ENCODE results near the gene CLDN18. TPM values are rescaled to one million over a fixed set of nuclear protein-coding genes. Genes with fewer than 3 reads are reported as not detected.

CLDN18 gene
- total RNA-seq, 1 donor from 2014 or later: not detected

GRCh38 chr3:138023754-138024153 lies 13.8 kb downstream of the CLDN18 start:
- TF ChIP-seq, protein P1, sequence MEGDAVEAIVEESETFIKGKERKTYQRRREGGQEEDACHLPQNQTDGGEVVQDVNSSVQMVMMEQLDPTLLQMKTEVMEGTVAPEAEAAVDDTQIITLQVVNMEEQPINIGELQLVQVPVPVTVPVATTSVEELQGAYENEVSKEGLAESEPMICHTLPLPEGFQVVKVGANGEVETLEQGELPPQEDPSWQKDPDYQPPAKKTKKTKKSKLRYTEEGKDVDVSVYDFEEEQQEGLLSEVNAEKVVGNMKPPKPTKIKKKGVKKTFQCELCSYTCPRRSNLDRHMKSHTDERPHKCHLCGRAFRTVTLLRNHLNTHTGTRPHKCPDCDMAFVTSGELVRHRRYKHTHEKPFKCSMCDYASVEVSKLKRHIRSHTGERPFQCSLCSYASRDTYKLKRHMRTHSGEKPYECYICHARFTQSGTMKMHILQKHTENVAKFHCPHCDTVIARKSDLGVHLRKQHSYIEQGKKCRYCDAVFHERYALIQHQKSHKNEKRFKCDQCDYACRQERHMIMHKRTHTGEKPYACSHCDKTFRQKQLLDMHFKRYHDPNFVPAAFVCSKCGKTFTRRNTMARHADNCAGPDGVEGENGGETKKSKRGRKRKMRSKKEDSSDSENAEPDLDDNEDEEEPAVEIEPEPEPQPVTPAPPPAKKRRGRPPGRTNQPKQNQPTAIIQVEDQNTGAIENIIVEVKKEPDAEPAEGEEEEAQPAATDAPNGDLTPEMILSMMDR (IDR thresholded peaks at IDR 0.05): no peak
- H3K27me3 Mint-ChIP-seq (ENCODE audit: unreplicated experiment): no peaks in the 10 kb centered on the region
- H3K27ac Mint-ChIP-seq (ENCODE audit: unreplicated experiment): no peak overlapping the region
- H3K36me3 Mint-ChIP-seq (ENCODE audit: unreplicated experiment): no peaks in the 10 kb centered on the region
- H3K4me3 Mint-ChIP-seq (ENCODE audit: unreplicated experiment): no peak overlapping the region
- no peaks in the 10 kb centered on the region for H3K9me3 Mint-ChIP-seq (ENCODE audit: unreplicated experiment)
- no peak for DNase-seq (ENCODE audit: extremely low spot score, unreplicated experiment)
- no peaks in the 10 kb centered on the region for H3K4me1 Mint-ChIP-seq (ENCODE audit: unreplicated experiment)

- Mint-ChIP-seq H3K36me3 (ENCODE audit: unreplicated experiment) (peaks cover 6% of the 10 kb centered on the region), H3K4me3 (ENCODE audit: unreplicated experiment) (no peak overlapping the region), H3K9me3 (ENCODE audit: unreplicated experiment) (no peaks in the 10 kb centered on the region), H3K27me3 (ENCODE audit: unreplicated experiment) (no peaks in the 10 kb centered on the region), H3K4me1 (ENCODE audit: unreplicated experiment) (no peaks in the 10 kb centered on the region), H3K27ac (ENCODE audit: unreplicated experiment) (no peak overlapping the region)
- DNase-seq (ENCODE audit: extremely low spot score, unreplicated experiment): no peak
- TF ChIP-seq, protein P1 (IDR thresholded peaks at IDR 0.05): no peak
Measured at GRCh38 chr3:138025553-138025952, 15.6 kb downstream of the CLDN18 start.

- no peak for DNase-seq (ENCODE audit: extremely low spot score, unreplicated experiment)
- H3K9me3 Mint-ChIP-seq (ENCODE audit: unreplicated experiment): no peaks in the 10 kb centered on the region
- no peak overlapping the region for H3K27ac Mint-ChIP-seq (ENCODE audit: unreplicated experiment)
- H3K27me3 Mint-ChIP-seq (ENCODE audit: unreplicated experiment): no peaks in the 10 kb centered on the region
- H3K36me3 Mint-ChIP-seq (ENCODE audit: unreplicated experiment): peaks cover 11% of the 10 kb centered on the region
- H3K4me1 Mint-ChIP-seq (ENCODE audit: unreplicated experiment): no peaks in the 10 kb centered on the region
- H3K4me3 Mint-ChIP-seq (ENCODE audit: unreplicated experiment): no peak overlapping the region
- TF ChIP-seq, protein P1 (IDR thresholded peaks at IDR 0.05): no peak
Measured at GRCh38 chr3:138027821-138028220, 17.9 kb downstream of the CLDN18 start.

- Mint-ChIP-seq H3K4me1 (ENCODE audit: unreplicated experiment) (no peaks in the 10 kb centered on the region), H3K4me3 (ENCODE audit: unreplicated experiment) (no peak overlapping the region), H3K27me3 (ENCODE audit: unreplicated experiment) (no peaks in the 10 kb centered on the region), H3K9me3 (ENCODE audit: unreplicated experiment) (no peaks in the 10 kb centered on the region), H3K27ac (ENCODE audit: unreplicated experiment) (no peak overlapping the region), H3K36me3 (ENCODE audit: unreplicated experiment) (peaks cover 17% of the 10 kb centered on the region)
- TF ChIP-seq, protein P1 (IDR thresholded peaks at IDR 0.05): no peak
- no peak for DNase-seq (ENCODE audit: extremely low spot score, unreplicated experiment)
Measured at GRCh38 chr3:138030734-138031280, 20.8 kb downstream of the CLDN18 start.

GRCh38 chr3:138031536-138031935 lies 21.6 kb downstream of the CLDN18 start:
- Mint-ChIP-seq H3K27ac (ENCODE audit: unreplicated experiment) (no peak overlapping the region), H3K4me1 (ENCODE audit: unreplicated experiment) (no peaks in the 10 kb centered on the region), H3K4me3 (ENCODE audit: unreplicated experiment) (no peak overlapping the region), H3K9me3 (ENCODE audit: unreplicated experiment) (no peaks in the 10 kb centered on the region), H3K27me3 (ENCODE audit: unreplicated experiment) (no peaks in the 10 kb centered on the region), H3K36me3 (ENCODE audit: unreplicated experiment) (peaks cover 17% of the 10 kb centered on the region)
- no peak for DNase-seq (ENCODE audit: extremely low spot score, unreplicated experiment)
- TF ChIP-seq, protein P1 (IDR thresholded peaks at IDR 0.05): no peak
